HEK293 (cell line): ENCODE data around the gene DPF3.

Experiments
- CTCF ChIA-PET: fragments of 350-600 bp; formaldehyde crosslinking; extraction: SDS; loops from one replicate; lab custom pipeline; 2021; ENCODE audit warnings: antibody characterized with exemption; lab: Yijun Ruan, JAX
- POLR2A ChIA-PET: fragments of 300-600 bp; formaldehyde crosslinking; extraction: SDS; loops from one replicate; lab custom pipeline; 2020; ENCODE audit warnings: antibody characterized with exemption, inconsistent platforms; lab: Yijun Ruan, JAX
- H3K27ac ChIP-seq: fragments of 200-500 bp; sonication (Bioruptor generic); 2 replicates; pipeline ENCODE4 v1.5.1; 2014; ENCODE audit warnings: low read depth, low read length, control low read depth, inconsistent platforms; ENCODE audit errors: extremely low read depth
- H3K36me3 ChIP-seq, 2 experiments: fragments of 200-500 bp in 1 of 2; sonication (Bioruptor generic) in 1 of 2; 1 replicate in 1 of 2; 2 replicates in 1 of 2; pipeline ENCODE4 v1.5.1; 2014 to 2017; ENCODE audit warnings: inconsistent platforms in 2 of 2, low read length in 2 of 2; ENCODE audit not compliant: control insufficient read depth in 2 of 2, insufficient read depth in 1 of 2
- H3K4me1 ChIP-seq: fragments of 200-500 bp; sonication (Bioruptor generic); 2 replicates; pipeline ENCODE4 v1.5.1; 2014; ENCODE audit warnings: mild to moderate bottlenecking, low read length, inconsistent platforms; ENCODE audit not compliant: control insufficient read depth, insufficient read depth
- H3K4me3 ChIP-seq: 2 replicates; pipeline ENCODE4 v1.5.1; 2011; ENCODE audit warnings: low read depth, mild to moderate bottlenecking, control low read depth, low read length, moderate library complexity
- H3K9me3 ChIP-seq: fragments of 200-500 bp; sonication (Bioruptor generic); 2 replicates; pipeline ENCODE4 v1.5.1; 2014; ENCODE audit warnings: low read depth, low read length, inconsistent platforms; ENCODE audit not compliant: control insufficient read depth, insufficient read depth
- BCL11A ChIP-seq: fragments of 450-650 bp; formaldehyde crosslinking; IDR thresholded peaks from 2 replicates; pipeline ENCODE4 v1.5.1; 2016; ENCODE audit warnings: low read depth, missing biosample characterization, missing genetic modification characterization
- KLF1 ChIP-seq: fragments of 450-650 bp; formaldehyde crosslinking; IDR thresholded peaks from 2 replicates; pipeline ENCODE4 v1.5.1; 2016; ENCODE audit warnings: missing biosample characterization, missing genetic modification characterization
- PRDM10 ChIP-seq: fragments of 450-650 bp; formaldehyde crosslinking; IDR thresholded peaks from 2 replicates; pipeline ENCODE4 v1.5.1; 2016; ENCODE audit warnings: missing biosample characterization, missing genetic modification characterization
- SALL2 ChIP-seq: fragments of 450-650 bp; formaldehyde crosslinking; IDR thresholded peaks from 2 replicates; pipeline ENCODE4 v1.5.0; 2017; ENCODE audit warnings: missing biosample characterization, mild to moderate bottlenecking, missing genetic modification characterization, borderline replicate concordance
- SP3 ChIP-seq: fragments of 450-650 bp; formaldehyde crosslinking; IDR thresholded peaks from 2 replicates; pipeline ENCODE4 v1.5.1; 2016; ENCODE audit warnings: missing biosample characterization, missing genetic modification characterization
- TRIM28 ChIP-seq: IDR thresholded peaks from 2 replicates; pipeline ENCODE4 v1.6.1; 2011; ENCODE audit warnings: low read length, control low read depth, borderline replicate concordance
- ZBTB48 ChIP-seq: fragments of 450-650 bp; formaldehyde crosslinking; IDR thresholded peaks from 2 replicates; pipeline ENCODE4 v1.5.1; 2016; ENCODE audit warnings: missing biosample characterization, missing genetic modification characterization
- ZBTB49 ChIP-seq: fragments of 450-650 bp; formaldehyde crosslinking; IDR thresholded peaks from 2 replicates; pipeline ENCODE4 v1.5.1; 2016; ENCODE audit warnings: missing biosample characterization, missing genetic modification characterization, low read depth
- ZFP37 ChIP-seq: fragments of 450-650 bp; formaldehyde crosslinking; IDR thresholded peaks from 2 replicates; pipeline ENCODE4 v1.5.1; 2016; ENCODE audit warnings: missing biosample characterization, missing genetic modification characterization
- ZNF169 ChIP-seq: fragments of 450-650 bp; formaldehyde crosslinking; IDR thresholded peaks from 2 replicates; pipeline ENCODE4 v1.5.1; 2016; ENCODE audit warnings: missing biosample characterization, missing genetic modification characterization
- ZNF175 ChIP-seq: fragments of 450-650 bp; formaldehyde crosslinking; IDR thresholded peaks from 2 replicates; pipeline ENCODE4 v1.5.1; 2016; ENCODE audit warnings: missing biosample characterization, missing genetic modification characterization
- ZNF2 ChIP-seq: fragments of 450-650 bp; formaldehyde crosslinking; IDR thresholded peaks from 2 replicates; pipeline ENCODE4 v1.5.1; 2016; ENCODE audit warnings: missing biosample characterization, missing genetic modification characterization
- ZNF214 ChIP-seq: fragments of 450-650 bp; formaldehyde crosslinking; IDR thresholded peaks from 2 replicates; pipeline ENCODE4 v1.5.1; 2017; ENCODE audit warnings: missing biosample characterization, mild to moderate bottlenecking, missing genetic modification characterization, borderline replicate concordance
- ZNF335 ChIP-seq: fragments of 450-650 bp; formaldehyde crosslinking; conservative IDR thresholded peaks from 2 replicates; pipeline ENCODE4 v1.5.1; 2016; ENCODE audit warnings: missing biosample characterization, missing genetic modification characterization
- ZNF350 ChIP-seq: fragments of 450-650 bp; formaldehyde crosslinking; IDR thresholded peaks from 2 replicates; pipeline ENCODE4 v1.5.0; 2017; ENCODE audit warnings: missing biosample characterization, mild to moderate bottlenecking, missing genetic modification characterization
- ZNF391 ChIP-seq: fragments of 450-650 bp; formaldehyde crosslinking; IDR thresholded peaks from 2 replicates; pipeline ENCODE4 v1.5.1; 2016; ENCODE audit warnings: low read depth, missing biosample characterization, missing genetic modification characterization, borderline replicate concordance
- ZNF433 ChIP-seq: fragments of 450-650 bp; formaldehyde crosslinking; IDR thresholded peaks from 2 replicates; pipeline ENCODE4 v1.5.1; 2016; ENCODE audit warnings: missing biosample characterization, missing genetic modification characterization, low read depth
- ZNF544 ChIP-seq: fragments of 450-650 bp; formaldehyde crosslinking; IDR thresholded peaks from 2 replicates; pipeline ENCODE4 v1.5.0; 2017; ENCODE audit warnings: missing biosample characterization, missing genetic modification characterization
- ZNF571 ChIP-seq: fragments of 450-650 bp; formaldehyde crosslinking; IDR thresholded peaks from 2 replicates; pipeline ENCODE4 v1.5.0; 2017; ENCODE audit warnings: missing biosample characterization, missing genetic modification characterization
- ZNF645 ChIP-seq: fragments of 450-650 bp; formaldehyde crosslinking; IDR thresholded peaks from 2 replicates; pipeline ENCODE4; 2016; ENCODE audit warnings: missing biosample characterization, missing genetic modification characterization
- ZNF677 ChIP-seq: fragments of 450-650 bp; IDR thresholded peaks from 2 replicates; pipeline ENCODE4 v1.5.0; 2018; ENCODE audit warnings: missing biosample characterization, mild to moderate bottlenecking, missing genetic modification characterization, moderate library complexity
- ZNF837 ChIP-seq: fragments of 450-650 bp; formaldehyde crosslinking; IDR thresholded peaks from 2 replicates; pipeline ENCODE4 v1.5.1; 2016; ENCODE audit warnings: missing biosample characterization, missing genetic modification characterization
- ZNF843 ChIP-seq: fragments of 450-650 bp; formaldehyde crosslinking; IDR thresholded peaks from 2 replicates; pipeline ENCODE4 v1.5.1; 2016; ENCODE audit warnings: missing biosample characterization, missing genetic modification characterization

Gene DPF3

GRCh38 chr14:72891666-72892102 lies 2.2 kb downstream of the DPF3 start (continued):
- TF ChIP-seq PRDM10 (tag by site-specific recombination) (peak; percentile 43), ZNF544 (tag by site-specific recombination) (no peak)
- TF ChIP-seq, all 188 proteins: peak for 5

GRCh38 chr14:72889366-72889765 lies 4.5 kb downstream of the DPF3 start:
- Histone ChIP-seq H3K27ac (no peak overlapping the region), H3K4me3 (no peak overlapping the region), H3K36me3 (no peaks in the 10 kb centered on the region), H3K9me3 (no peaks in the 10 kb centered on the region), H3K4me1 (peaks cover 11% of the 10 kb centered on the region)
- TF ChIP-seq ZNF843 (tag by site-specific recombination) = no peak
- no peak for TF ChIP-seq SALL2 (tag by site-specific recombination)
- TF ChIP-seq ZNF175 (tag by site-specific recombination) = no peak
- no peak for TF ChIP-seq ZNF433
- ChIA-PET POLR2A (no interaction called here), CTCF (interaction anchor here (2.8 kb wide), 1 partner anchor 15 kb away, joined by 11 read pairs; no protein-coding TSS in a partner anchor)

DNA sequence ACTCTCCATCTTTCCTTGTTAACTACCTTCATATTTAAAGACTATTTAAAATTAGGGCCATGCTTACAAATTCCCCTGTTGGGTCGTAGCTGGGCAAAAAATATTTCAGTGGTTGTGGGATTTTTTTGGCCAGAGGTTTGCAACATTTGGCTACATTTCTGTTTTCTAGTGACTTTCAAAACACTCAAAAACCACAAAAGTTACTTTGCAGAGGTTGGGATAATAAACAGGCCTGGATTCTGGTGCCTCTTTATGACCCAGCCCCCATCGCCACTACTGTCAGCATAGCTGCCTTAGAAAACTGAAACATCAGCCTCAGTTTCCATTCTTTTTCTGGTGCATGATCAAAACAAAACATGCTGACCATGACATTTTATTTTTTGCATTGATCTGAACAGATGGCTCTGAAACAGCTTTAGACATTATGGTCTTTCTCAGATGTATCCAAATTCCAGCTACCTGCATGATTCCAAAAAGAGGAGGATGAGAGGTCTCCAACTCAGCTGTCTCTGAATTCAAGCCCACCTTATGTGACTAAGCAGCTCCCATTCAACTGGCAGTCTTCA lies 5.2 kb downstream of the DPF3 start:
- H3K4me1 ChIP-seq = peaks cover 11% of the 10 kb centered on the region
- no peak overlapping the region for H3K27ac ChIP-seq
- no peaks in the 10 kb centered on the region for H3K9me3 ChIP-seq
- H3K4me3 ChIP-seq = no peak overlapping the region
- ChIA-PET POLR2A (no interaction called here), CTCF (interaction anchor here (1.1 to 2.8 kb wide), 2 partner anchors 13 to 16 kb away, joined by 3 to 11 read pairs; no protein-coding TSS in a partner anchor)
- H3K36me3 ChIP-seq = no peaks in the 10 kb centered on the region
- TF ChIP-seq BCL11A (tag by site-specific recombination) (no peak), ZNF2 (tag by site-specific recombination) (no peak), ZNF391 (tag by site-specific recombination) (no peak), ZNF571 (tag by site-specific recombination) (no peak), ZNF350 (tag by site-specific recombination) (no peak), ZNF169 (tag by site-specific recombination) (no peak), ZNF837 (tag by site-specific recombination) (no peak), KLF1 (no peak), SP3 (tag by site-specific recombination) (no peak), ZNF214 (no peak), ZNF433 (no peak), PRDM10 (tag by site-specific recombination) (no peak), TRIM28 (no peak), ZNF645 (no peak), ZBTB48 (no peak), ZNF677 (tag by site-specific recombination) (no peak), ZFP37 (no peak), ZBTB49 (tag by site-specific recombination) (no peak), ZNF335 (no peak)
